ENCODE results near the gene MTIF3. TPM values are rescaled to one million over a fixed set of nuclear protein-coding genes. Genes with fewer than 3 reads are reported as not detected.

The MTIF3 gene
- polyA plus RNA-seq, 3 donors: 61.6 to 135 (median 86.6) TPM

GRCh38 chr13:27474751-27475268, 24.4 kb upstream of the MTIF3 start:
- Mint-ChIP-seq H3K4me1 (peaks cover 14% of the 10 kb centered on the region), H3K27ac (no peak overlapping the region), H3K4me3 (no peak overlapping the region), H3K27me3 (ENCODE audit: low read depth in 3 of 3) (peaks cover 0 to 2% (median 0%) of the 10 kb centered on the region in 3 donors), H3K36me3 (no peaks in the 10 kb centered on the region), H3K9me3 (no peaks in the 10 kb centered on the region)
- intact Hi-C loops (cut with micrococcal nuclease): no loop called here
- no peak for TF ChIP-seq CTCF (IDR thresholded peaks at IDR 0.05)
- H3K79me2 ChIP-seq (ENCODE audit: insufficient read depth, low read length): no peaks in the 10 kb centered on the region
- no peaks in the 10 kb centered on the region for H4K20me1 ChIP-seq (ENCODE audit: insufficient read depth, low read length)
- no peak overlapping the region for H3K4me2 ChIP-seq (replicated peaks; ENCODE audit: extremely low read depth, low read length, poor library complexity, severe bottlenecking)
- H3K27me3 ChIP-seq (ENCODE audit: control insufficient read depth in 2 of 2, insufficient read depth in 2 of 2, low read length in 2 of 2): no peaks in the 10 kb centered on the region
- no peak overlapping the region for H2AFZ ChIP-seq (ENCODE audit: insufficient read depth, low read depth, low read length, poor library complexity, severe bottlenecking)
- H3K9me3 ChIP-seq (replicated peaks in 1 of 2; ENCODE audit: control insufficient read depth in 1 of 2, insufficient read depth in 1 of 2, low read length in 2 of 2): no peaks in the 10 kb centered on the region
- no peaks in the 10 kb centered on the region for H3K36me3 ChIP-seq (replicated peaks in 1 of 2; ENCODE audit: control insufficient read depth in 1 of 2, insufficient read depth in 2 of 2, low read length in 2 of 2)
- H3K4me1 ChIP-seq (ENCODE audit: control insufficient read depth in 1 of 2, insufficient read depth in 2 of 2, low read length in 2 of 2): peaks cover 4 to 9% of the 10 kb centered on the region in 2 donors
- DNase-seq: no peak
- no peak overlapping the region for H3K9ac ChIP-seq (ENCODE audit: insufficient read depth, low read length, poor library complexity, severe bottlenecking)
- no peak overlapping the region for H3K27ac ChIP-seq (ENCODE audit: low read depth in 1 of 2, low read length in 2 of 2)
- WGBS (ENCODE audit: insufficient coverage): 96% methylated on average over 10 of the region's 13 CpGs
- H3K4me3 ChIP-seq (replicated peaks in 1 of 3; ENCODE audit: low read depth in 2 of 3, low read length in 3 of 3): no peak overlapping the region

GRCh38 chr13:27472941-27473340, 22.6 kb upstream of the MTIF3 start:
- TF ChIP-seq CTCF (IDR thresholded peaks at IDR 0.05): no peak
- Histone ChIP-seq H4K20me1 (ENCODE audit: insufficient read depth, low read length) (no peaks in the 10 kb centered on the region), H3K4me2 (replicated peaks; ENCODE audit: extremely low read depth, low read length, poor library complexity, severe bottlenecking) (no peak overlapping the region), H3K4me3 (replicated peaks in 1 of 3; ENCODE audit: low read depth in 2 of 3, low read length in 3 of 3) (no peak overlapping the region), H3K9me3 (replicated peaks in 1 of 2; ENCODE audit: control insufficient read depth in 1 of 2, insufficient read depth in 1 of 2, low read length in 2 of 2) (no peaks in the 10 kb centered on the region), H3K79me2 (ENCODE audit: insufficient read depth, low read length) (no peaks in the 10 kb centered on the region), H3K27ac (ENCODE audit: low read depth in 1 of 2, low read length in 2 of 2) (no peak overlapping the region), H2AFZ (ENCODE audit: insufficient read depth, low read depth, low read length, poor library complexity, severe bottlenecking) (no peak overlapping the region), H3K27me3 (ENCODE audit: control insufficient read depth in 2 of 2, insufficient read depth in 2 of 2, low read length in 2 of 2) (no peaks in the 10 kb centered on the region), H3K4me1 (ENCODE audit: control insufficient read depth in 1 of 2, insufficient read depth in 2 of 2, low read length in 2 of 2) (peaks cover 4 to 9% of the 10 kb centered on the region in 2 donors), H3K9ac (ENCODE audit: insufficient read depth, low read length, poor library complexity, severe bottlenecking) (no peak overlapping the region), H3K36me3 (replicated peaks in 1 of 2; ENCODE audit: control insufficient read depth in 1 of 2, insufficient read depth in 2 of 2, low read length in 2 of 2) (no peaks in the 10 kb centered on the region)
- no peak for DNase-seq
- H3K4me1 Mint-ChIP-seq: peaks cover 9% of the 10 kb centered on the region
- no peak overlapping the region for H3K27ac Mint-ChIP-seq
- peaks cover 0 to 3% (median 2%) of the 10 kb centered on the region in 3 donors for H3K27me3 Mint-ChIP-seq (ENCODE audit: low read depth in 3 of 3)
- peaks cover 0 to 2% (median 0%) of the 10 kb centered on the region in 7 donors for H3K9me3 Mint-ChIP-seq
- intact Hi-C loops (cut with micrococcal nuclease): no loop called here
- no peak overlapping the region for H3K4me3 Mint-ChIP-seq
- no peaks in the 10 kb centered on the region for H3K36me3 Mint-ChIP-seq
- WGBS (ENCODE audit: insufficient coverage): 94% methylated on average over 2 of the region's 3 CpGs

Data from CD14-positive monocyte (primary cell).